ENCODE measurements around the gene STRN4. TPM values are rescaled to one million over a fixed set of nuclear protein-coding genes. Genes with fewer than 3 reads are reported as not detected.

STRN4 gene
- total RNA-seq, 2 experiments from 2014 or later: 66.1 to 69.6 TPM

- CTCF ChIA-PET: no interaction called here
- POLR2A ChIA-PET: no interaction called here
These were observed 75.4 kb downstream of the STRN4 start for GRCh38 chr19:46670813-46671212.

Other genes starting within 250 kb of the STRN4 start
- gene CALM3, start 145.1 kb downstream of the STRN4 start, total RNA-seq: 100 to 1,000 TPM; 454 to 460 TPM
- gene PTGIR, start 121.4 kb downstream of the STRN4 start, total RNA-seq: 10 to 100 TPM; 24.2 to 24.8 TPM
- gene GNG8, start 110.2 kb downstream of the STRN4 start, total RNA-seq: 10 to 100 TPM in 1 of 2 experiments, 1 to 10 TPM in 1; 8.6 to 12.2 TPM
- gene DACT3, start 85.3 kb downstream of the STRN4 start, total RNA-seq: 1 to 10 TPM; 1.8 to 2.0 TPM
- gene PRKD2, start 29.3 kb downstream of the STRN4 start, total RNA-seq: 10 to 100 TPM; 60.5 to 65.2 TPM
- 10 to 100 TPM; 17.8 to 18.9 TPM for gene FKRP, start 393 bp downstream of the STRN4 start, total RNA-seq
- gene SLC1A5, start 42.1 kb upstream of the STRN4 start, total RNA-seq: 100 to 1,000 TPM; 438 to 447 TPM
- 100 to 1,000 TPM; 117 TPM for gene AP2S1, start 104.4 kb upstream of the STRN4 start, total RNA-seq
- gene ARHGAP35, start 114.5 kb upstream of the STRN4 start, total RNA-seq: 10 to 100 TPM; 22.9 to 23.4 TPM

Measured in activated CD8-positive, alpha-beta memory T cell treated with anti-CD3 and anti-CD28 coated beads for 36 hours (primary cell).